ENCODE results near the gene ING5.

Gene ING5

GRCh38 chr2:241654551-241654950 lies 47.3 kb upstream of the ING5 start:
- H3K9ac ChIP-seq (ENCODE audit: low read length), result no peak overlapping the region
- H2BK12ac ChIP-seq (ENCODE audit: low read length in 2 of 2), result no peak overlapping the region
- H3K4me1 ChIP-seq (ENCODE audit: control insufficient read depth, insufficient read depth, low read depth, low read length), result peaks cover 9% of the 10 kb centered on the region
- no peaks in the 10 kb centered on the region for H3K9me3 ChIP-seq (ENCODE audit: control insufficient read depth, low read length)
- H4K91ac ChIP-seq (ENCODE audit: low read length), result no peak overlapping the region
- DNase-seq, result no peak
- no peak overlapping the region for H2BK120ac ChIP-seq (ENCODE audit: low read depth, low read length)
- no peak overlapping the region for H3K23ac ChIP-seq (ENCODE audit: low read length in 2 of 2)
- H2BK15ac ChIP-seq (ENCODE audit: low read depth, poor library complexity, severe bottlenecking), result no peak overlapping the region
- H3K14ac ChIP-seq (ENCODE audit: low read length in 2 of 2), result no peak overlapping the region
- no peaks in the 10 kb centered on the region for H3K27me3 ChIP-seq (ENCODE audit: control insufficient read depth in 1 of 2, insufficient read depth in 1 of 2, low read length in 2 of 2)
- H2AK5ac ChIP-seq (ENCODE audit: low read length, severe bottlenecking), result no peak overlapping the region
- no peak overlapping the region for H3K27ac ChIP-seq (ENCODE audit: low read length, poor library complexity, severe bottlenecking)
- no peak overlapping the region for H2AFZ ChIP-seq (ENCODE audit: low read depth, low read length)
- H4K8ac ChIP-seq (ENCODE audit: low read length), result no peak overlapping the region
- peaks cover 40% of the 10 kb centered on the region for H3K79me1 ChIP-seq (replicated peaks; ENCODE audit: low read length, poor library complexity, severe bottlenecking)
- WGBS, result 96% methylated on average over 11 of the region's 12 CpGs
- no peak overlapping the region for H2BK5ac ChIP-seq (ENCODE audit: low read depth, low read length, poor library complexity, severe bottlenecking)
- no peak overlapping the region for H3K4me3 ChIP-seq (ENCODE audit: insufficient read depth in 1 of 2, low read depth in 1 of 2, low read length in 2 of 2)
- no peak overlapping the region for H3K4ac ChIP-seq (ENCODE audit: low read depth in 1 of 2, low read length in 2 of 2)
- no peak overlapping the region for H3K4me2 ChIP-seq (ENCODE audit: low read length, poor library complexity, severe bottlenecking)
- H3K18ac ChIP-seq (ENCODE audit: low read depth in 1 of 2, low read length in 2 of 2), result no peak overlapping the region
- peaks cover 75 to 77% of the 10 kb centered on the region in 2 experiments for H3K36me3 ChIP-seq (ENCODE audit: control insufficient read depth in 1 of 2, insufficient read depth in 2 of 2, low read depth in 1 of 2, low read length in 2 of 2)

DNA sequence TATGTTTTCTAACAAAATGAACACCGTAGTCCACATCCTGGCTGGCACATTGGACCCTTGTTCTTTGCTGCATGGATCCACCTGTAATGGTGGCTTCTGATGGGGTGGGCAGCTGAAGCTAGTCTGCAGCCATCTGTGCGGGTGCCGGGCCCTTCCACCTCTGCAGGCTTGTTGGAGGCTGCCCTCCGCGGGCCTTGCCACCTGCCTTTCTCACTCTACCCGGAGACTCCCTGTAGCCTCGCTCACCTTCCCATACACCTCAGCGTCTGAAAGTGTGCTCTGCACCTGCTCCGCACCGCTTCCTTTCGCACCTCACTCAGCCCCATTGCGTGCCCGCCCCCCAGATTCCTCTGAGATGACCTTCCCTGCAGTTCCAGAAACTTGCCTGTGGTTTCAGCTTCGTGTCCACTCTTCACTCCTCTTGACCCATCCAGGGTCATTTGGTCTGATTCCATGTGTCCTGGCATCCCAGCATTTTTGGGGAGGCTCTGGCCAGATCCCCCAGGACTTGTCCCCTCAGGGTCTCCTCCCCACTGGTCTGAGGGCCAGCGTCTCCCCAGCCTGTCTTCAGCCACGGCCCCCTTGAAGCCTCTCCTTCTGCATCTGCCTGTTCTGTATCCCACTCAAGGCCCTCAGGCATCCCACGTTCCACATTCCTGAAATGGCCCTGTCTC lies 46.2 kb upstream of the ING5 start:
- H3K36me3 ChIP-seq (ENCODE audit: control insufficient read depth in 1 of 2, insufficient read depth in 2 of 2, low read depth in 1 of 2, low read length in 2 of 2), result peaks cover 80 to 87% of the 10 kb centered on the region in 2 experiments
- no peaks in the 10 kb centered on the region for H3K27me3 ChIP-seq (ENCODE audit: control insufficient read depth in 1 of 2, insufficient read depth in 1 of 2, low read length in 2 of 2)
- H2BK5ac ChIP-seq (ENCODE audit: low read depth, low read length, poor library complexity, severe bottlenecking), result no peak overlapping the region
- 98% methylated on average over 17 of the region's 17 CpGs for WGBS
- H3K14ac ChIP-seq (ENCODE audit: low read length in 2 of 2), result no peak overlapping the region
- no peak overlapping the region for H3K9ac ChIP-seq (ENCODE audit: low read length)
- no peak for DNase-seq
- H3K4me2 ChIP-seq (ENCODE audit: low read length, poor library complexity, severe bottlenecking), result no peak overlapping the region
- H2BK15ac ChIP-seq (ENCODE audit: low read depth, poor library complexity, severe bottlenecking), result no peak overlapping the region
- no peak overlapping the region for H2AFZ ChIP-seq (ENCODE audit: low read depth, low read length)
- no peak overlapping the region for H3K18ac ChIP-seq (ENCODE audit: low read depth in 1 of 2, low read length in 2 of 2)
- H3K4me3 ChIP-seq (ENCODE audit: insufficient read depth in 1 of 2, low read depth in 1 of 2, low read length in 2 of 2), result no peak overlapping the region
- H3K4me1 ChIP-seq (ENCODE audit: control insufficient read depth, insufficient read depth, low read depth, low read length), result peaks cover 6% of the 10 kb centered on the region
- H2BK120ac ChIP-seq (ENCODE audit: low read depth, low read length), result no peak overlapping the region
- H2AK5ac ChIP-seq (ENCODE audit: low read length, severe bottlenecking), result no peak overlapping the region
- no peak overlapping the region for H3K4ac ChIP-seq (ENCODE audit: low read depth in 1 of 2, low read length in 2 of 2)
- H3K27ac ChIP-seq (ENCODE audit: low read length, poor library complexity, severe bottlenecking), result no peak overlapping the region
- H4K8ac ChIP-seq (ENCODE audit: low read length), result no peak overlapping the region
- no peak overlapping the region for H4K91ac ChIP-seq (ENCODE audit: low read length)
- H2BK12ac ChIP-seq (ENCODE audit: low read length in 2 of 2), result no peak overlapping the region
- no peak overlapping the region for H3K23ac ChIP-seq (ENCODE audit: low read length in 2 of 2)
- peaks cover 35% of the 10 kb centered on the region for H3K79me1 ChIP-seq (replicated peaks; ENCODE audit: low read length, poor library complexity, severe bottlenecking)
- H3K9me3 ChIP-seq (ENCODE audit: control insufficient read depth, low read length), result no peaks in the 10 kb centered on the region

DNA sequence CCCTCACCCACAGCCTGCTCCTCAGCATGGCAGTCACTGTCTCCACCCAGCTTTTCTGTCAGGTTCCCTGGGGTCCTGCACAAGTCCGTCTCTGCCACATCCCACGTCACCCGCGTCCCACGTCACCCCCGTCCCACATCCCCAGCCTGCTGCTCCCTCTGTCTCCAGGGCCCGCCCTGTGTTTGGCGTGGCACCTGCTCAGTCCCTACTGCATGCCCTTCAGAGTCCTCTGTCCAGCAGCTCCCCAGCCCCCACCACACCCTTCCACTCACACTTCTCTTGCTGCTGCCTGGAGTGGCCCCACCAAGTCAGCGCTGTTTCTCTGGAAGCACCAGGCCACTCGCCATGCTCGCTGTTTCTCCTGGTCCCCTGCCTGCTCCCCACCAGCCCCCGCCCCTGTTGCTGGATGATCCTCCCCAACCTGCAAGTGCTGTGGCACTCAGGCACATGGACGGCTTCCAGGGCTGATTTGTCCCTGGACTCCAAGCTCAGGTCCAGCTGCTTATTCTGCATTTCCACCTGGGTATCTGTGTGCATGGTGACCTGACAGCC lies 45.6 kb upstream of the ING5 start:
- Histone ChIP-seq H2AFZ (ENCODE audit: low read depth, low read length) (no peak overlapping the region), H2BK120ac (ENCODE audit: low read depth, low read length) (no peak overlapping the region), H3K79me1 (replicated peaks; ENCODE audit: low read length, poor library complexity, severe bottlenecking) (peaks cover 38% of the 10 kb centered on the region), H3K4me3 (ENCODE audit: insufficient read depth in 1 of 2, low read depth in 1 of 2, low read length in 2 of 2) (no peak overlapping the region), H3K27ac (ENCODE audit: low read length, poor library complexity, severe bottlenecking) (no peak overlapping the region), H2BK12ac (ENCODE audit: low read length in 2 of 2) (no peak overlapping the region), H3K9ac (ENCODE audit: low read length) (no peak overlapping the region), H3K4ac (ENCODE audit: low read depth in 1 of 2, low read length in 2 of 2) (no peak overlapping the region), H2BK15ac (ENCODE audit: low read depth, poor library complexity, severe bottlenecking) (no peak overlapping the region), H3K4me2 (ENCODE audit: low read length, poor library complexity, severe bottlenecking) (no peak overlapping the region), H3K27me3 (ENCODE audit: control insufficient read depth in 1 of 2, insufficient read depth in 1 of 2, low read length in 2 of 2) (no peaks in the 10 kb centered on the region), H4K8ac (ENCODE audit: low read length) (no peak overlapping the region), H2BK5ac (ENCODE audit: low read depth, low read length, poor library complexity, severe bottlenecking) (no peak overlapping the region), H3K14ac (ENCODE audit: low read length in 2 of 2) (no peak overlapping the region), H4K91ac (ENCODE audit: low read length) (no peak overlapping the region), H3K36me3 (ENCODE audit: control insufficient read depth in 1 of 2, insufficient read depth in 2 of 2, low read depth in 1 of 2, low read length in 2 of 2) (peaks cover 85 to 87% of the 10 kb centered on the region in 2 experiments), H3K4me1 (ENCODE audit: control insufficient read depth, insufficient read depth, low read depth, low read length) (peaks cover 9% of the 10 kb centered on the region), H3K23ac (ENCODE audit: low read length in 2 of 2) (no peak overlapping the region), H2AK5ac (ENCODE audit: low read length, severe bottlenecking) (no peak overlapping the region), H3K9me3 (ENCODE audit: control insufficient read depth, low read length) (no peaks in the 10 kb centered on the region), H3K18ac (ENCODE audit: low read depth in 1 of 2, low read length in 2 of 2) (no peak overlapping the region)
- 96% methylated on average over 13 of the region's 13 CpGs for WGBS
- no peak for DNase-seq

DNA sequence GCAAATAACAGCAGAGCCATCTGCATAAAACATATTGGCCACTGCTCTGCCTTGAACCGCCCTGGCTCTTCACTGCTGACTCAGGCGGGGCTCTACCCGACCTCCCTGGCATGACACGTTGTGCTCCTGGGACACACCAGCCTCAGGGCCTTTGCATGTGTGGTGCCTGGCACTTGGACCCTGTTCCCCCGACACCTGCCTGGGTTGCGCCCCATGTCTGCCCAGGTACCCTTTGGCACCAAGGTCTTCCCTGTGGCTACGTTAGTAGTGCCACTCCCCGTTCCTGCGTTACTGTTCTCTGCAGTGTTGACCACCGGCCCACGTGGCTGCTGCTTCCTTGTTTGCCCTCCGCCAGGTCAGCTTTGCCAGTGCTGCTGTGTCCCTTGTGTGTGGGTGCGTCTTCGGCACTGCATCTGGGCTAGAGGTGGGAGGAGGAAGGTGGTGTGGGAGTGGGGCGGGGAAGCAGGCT lies 44.0 kb upstream of the ING5 start:
- Histone ChIP-seq H3K9me3 (ENCODE audit: control insufficient read depth, low read length) (no peaks in the 10 kb centered on the region), H2BK120ac (ENCODE audit: low read depth, low read length) (no peak overlapping the region), H3K4me3 (ENCODE audit: insufficient read depth in 1 of 2, low read depth in 1 of 2, low read length in 2 of 2) (no peak overlapping the region), H2BK15ac (ENCODE audit: low read depth, poor library complexity, severe bottlenecking) (no peak overlapping the region), H2BK12ac (ENCODE audit: low read length in 2 of 2) (no peak overlapping the region), H3K79me1 (replicated peaks; ENCODE audit: low read length, poor library complexity, severe bottlenecking) (peaks cover 30% of the 10 kb centered on the region), H3K23ac (ENCODE audit: low read length in 2 of 2) (no peak overlapping the region), H3K9ac (ENCODE audit: low read length) (no peak overlapping the region), H3K18ac (ENCODE audit: low read depth in 1 of 2, low read length in 2 of 2) (no peak overlapping the region), H4K91ac (ENCODE audit: low read length) (no peak overlapping the region), H2BK5ac (ENCODE audit: low read depth, low read length, poor library complexity, severe bottlenecking) (no peak overlapping the region), H3K36me3 (ENCODE audit: control insufficient read depth in 1 of 2, insufficient read depth in 2 of 2, low read depth in 1 of 2, low read length in 2 of 2) (peaks cover 74 to 85% of the 10 kb centered on the region in 2 experiments), H3K14ac (ENCODE audit: low read length in 2 of 2) (no peak overlapping the region), H3K27ac (ENCODE audit: low read length, poor library complexity, severe bottlenecking) (no peak overlapping the region), H2AFZ (ENCODE audit: low read depth, low read length) (no peak overlapping the region), H3K27me3 (ENCODE audit: control insufficient read depth in 1 of 2, insufficient read depth in 1 of 2, low read length in 2 of 2) (no peaks in the 10 kb centered on the region), H4K8ac (ENCODE audit: low read length) (no peak overlapping the region), H2AK5ac (ENCODE audit: low read length, severe bottlenecking) (no peak overlapping the region), H3K4ac (ENCODE audit: low read depth in 1 of 2, low read length in 2 of 2) (no peak overlapping the region), H3K4me2 (ENCODE audit: low read length, poor library complexity, severe bottlenecking) (no peak overlapping the region), H3K4me1 (ENCODE audit: control insufficient read depth, insufficient read depth, low read depth, low read length) (peaks cover 7% of the 10 kb centered on the region)
- no peak for DNase-seq
- WGBS, result 89% methylated on average over 14 of the region's 15 CpGs
